Ishikawa (cell line): ENCODE measurements around the gene PCCA.

Experiments
- CEBPB ChIP-seq: IDR thresholded peaks from 2 replicates; pipeline ENCODE4 v1.6.1; 2012
- CREB1 ChIP-seq: IDR thresholded peaks from 2 replicates; pipeline ENCODE4 v1.6.1; 2012; ENCODE audit warnings: low read depth
- EGR1 ChIP-seq: IDR thresholded peaks from 2 replicates; pipeline ENCODE4 v1.6.1; 2012
- EP300 ChIP-seq: IDR thresholded peaks from 2 replicates; pipeline ENCODE4 v1.6.1; 2012; ENCODE audit warnings: borderline replicate concordance
- FOXM1 ChIP-seq: IDR thresholded peaks from 2 replicates; pipeline ENCODE4 v1.6.1; 2012; ENCODE audit warnings: low read depth, borderline replicate concordance
- NFIC ChIP-seq: IDR thresholded peaks from 2 replicates; pipeline ENCODE4 v1.6.1; 2012
- RAD21 ChIP-seq: IDR thresholded peaks from 2 replicates; pipeline ENCODE4 v1.6.1; 2012; ENCODE audit warnings: low read depth
- TAF1 ChIP-seq: IDR thresholded peaks from 2 replicates; pipeline ENCODE4 v1.6.1; 2012; ENCODE audit warnings: low read depth, mild to moderate bottlenecking
- TCF12 ChIP-seq: IDR thresholded peaks from 2 replicates; pipeline ENCODE4 v1.6.1; 2012; ENCODE audit warnings: low read depth
- TEAD4 ChIP-seq: IDR thresholded peaks from 2 replicates; pipeline ENCODE4 v1.6.1; 2012
- USF1 ChIP-seq: IDR thresholded peaks from 2 replicates; pipeline ENCODE4 v1.6.1; 2012
- YY1 ChIP-seq: IDR thresholded peaks from 2 replicates; pipeline ENCODE4 v1.6.1; 2012; ENCODE audit warnings: low read depth
- ZBTB7A ChIP-seq: IDR thresholded peaks from 2 replicates; pipeline ENCODE4 v1.6.1; 2012; ENCODE audit warnings: low read depth
- TF ChIP-seq, protein P1 (sequence below): IDR thresholded peaks from 2 replicates; pipeline ENCODE4 v1.6.1; 2012; ENCODE audit warnings: low read depth, mild to moderate bottlenecking
- TF ChIP-seq, protein P2 (sequence below): IDR thresholded peaks from 2 replicates; pipeline ENCODE4 v1.6.1; 2012

Gene PCCA

DNA sequence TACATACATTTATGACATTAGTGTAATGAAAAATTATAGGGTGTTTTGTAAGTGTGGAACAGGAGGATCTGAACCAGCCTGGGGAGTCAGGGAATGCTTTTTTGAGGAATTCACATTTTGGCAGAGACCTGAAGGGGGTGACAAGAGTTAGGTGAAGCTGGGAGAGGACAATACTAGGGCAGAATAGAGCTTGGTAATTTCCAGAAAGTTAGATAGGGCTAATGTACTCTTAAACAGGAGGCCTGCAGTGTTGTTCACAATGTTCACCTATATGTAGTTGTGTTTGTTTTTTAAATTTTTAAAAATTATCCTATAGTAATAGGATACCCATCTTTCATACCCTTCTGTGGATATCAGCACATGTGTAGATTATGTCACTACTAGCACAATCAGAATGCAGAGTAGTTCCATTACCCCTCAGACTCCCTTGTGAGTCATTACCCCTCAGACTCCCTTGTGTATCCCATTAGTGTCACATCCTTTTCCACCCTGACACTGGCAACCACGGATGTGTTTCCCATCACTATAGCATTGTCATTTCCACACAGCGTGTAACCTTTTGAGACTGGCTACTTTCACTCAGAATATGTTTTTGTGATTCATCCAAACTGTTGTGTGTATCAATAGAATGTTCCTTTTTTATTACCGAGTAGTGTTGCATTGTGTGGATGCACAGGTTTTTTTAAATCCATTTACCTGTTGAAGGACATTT, 43.1 kb downstream of the PCCA start:
- no peak for TF ChIP-seq TAF1
- TF ChIP-seq, protein P1, sequence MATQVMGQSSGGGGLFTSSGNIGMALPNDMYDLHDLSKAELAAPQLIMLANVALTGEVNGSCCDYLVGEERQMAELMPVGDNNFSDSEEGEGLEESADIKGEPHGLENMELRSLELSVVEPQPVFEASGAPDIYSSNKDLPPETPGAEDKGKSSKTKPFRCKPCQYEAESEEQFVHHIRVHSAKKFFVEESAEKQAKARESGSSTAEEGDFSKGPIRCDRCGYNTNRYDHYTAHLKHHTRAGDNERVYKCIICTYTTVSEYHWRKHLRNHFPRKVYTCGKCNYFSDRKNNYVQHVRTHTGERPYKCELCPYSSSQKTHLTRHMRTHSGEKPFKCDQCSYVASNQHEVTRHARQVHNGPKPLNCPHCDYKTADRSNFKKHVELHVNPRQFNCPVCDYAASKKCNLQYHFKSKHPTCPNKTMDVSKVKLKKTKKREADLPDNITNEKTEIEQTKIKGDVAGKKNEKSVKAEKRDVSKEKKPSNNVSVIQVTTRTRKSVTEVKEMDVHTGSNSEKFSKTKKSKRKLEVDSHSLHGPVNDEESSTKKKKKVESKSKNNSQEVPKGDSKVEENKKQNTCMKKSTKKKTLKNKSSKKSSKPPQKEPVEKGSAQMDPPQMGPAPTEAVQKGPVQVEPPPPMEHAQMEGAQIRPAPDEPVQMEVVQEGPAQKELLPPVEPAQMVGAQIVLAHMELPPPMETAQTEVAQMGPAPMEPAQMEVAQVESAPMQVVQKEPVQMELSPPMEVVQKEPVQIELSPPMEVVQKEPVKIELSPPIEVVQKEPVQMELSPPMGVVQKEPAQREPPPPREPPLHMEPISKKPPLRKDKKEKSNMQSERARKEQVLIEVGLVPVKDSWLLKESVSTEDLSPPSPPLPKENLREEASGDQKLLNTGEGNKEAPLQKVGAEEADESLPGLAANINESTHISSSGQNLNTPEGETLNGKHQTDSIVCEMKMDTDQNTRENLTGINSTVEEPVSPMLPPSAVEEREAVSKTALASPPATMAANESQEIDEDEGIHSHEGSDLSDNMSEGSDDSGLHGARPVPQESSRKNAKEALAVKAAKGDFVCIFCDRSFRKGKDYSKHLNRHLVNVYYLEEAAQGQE = no peak
- no peak for TF ChIP-seq TEAD4
- no peak for TF ChIP-seq CEBPB
- TF ChIP-seq RAD21 = no peak
- TF ChIP-seq EGR1 = no peak
- TF ChIP-seq FOXM1 = no peak

GRCh38 chr13:100138859-100139491, 50.1 kb downstream of the PCCA start:
- no peak for TF ChIP-seq EP300
- no peak for TF ChIP-seq USF1
- TF ChIP-seq RAD21 = no peak
- TF ChIP-seq FOXM1 = no peak
- no peak for TF ChIP-seq ZBTB7A
- TF ChIP-seq TEAD4 = no peak
- no peak for TF ChIP-seq EGR1
- TF ChIP-seq, protein P1 = no peak
- TF ChIP-seq, protein P2, sequence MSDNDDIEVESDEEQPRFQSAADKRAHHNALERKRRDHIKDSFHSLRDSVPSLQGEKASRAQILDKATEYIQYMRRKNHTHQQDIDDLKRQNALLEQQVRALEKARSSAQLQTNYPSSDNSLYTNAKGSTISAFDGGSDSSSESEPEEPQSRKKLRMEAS = no peak
- no peak for TF ChIP-seq CEBPB
- TF ChIP-seq NFIC = no peak
- no peak for TF ChIP-seq TAF1
- TF ChIP-seq TCF12 = no peak
- TF ChIP-seq CREB1 = no peak

- TF ChIP-seq, protein P1 = no peak
- TF ChIP-seq RAD21 (no peak), USF1 (no peak), TAF1 (no peak), TEAD4 (no peak), ZBTB7A (no peak), EP300 (no peak), FOXM1 (no peak), YY1 (no peak), CREB1 (no peak), EGR1 (no peak), TCF12 (no peak), CEBPB (no peak), NFIC (no peak)
- TF ChIP-seq, protein P2 = no peak
These were observed 50.9 kb downstream of the PCCA start for GRCh38 chr13:100139817-100140216.

- no peak for TF ChIP-seq FOXM1
- TF ChIP-seq TAF1 = no peak
- no peak for TF ChIP-seq USF1
- no peak for TF ChIP-seq RAD21
- no peak for TF ChIP-seq YY1
- TF ChIP-seq CEBPB = no peak
- no peak for TF ChIP-seq EP300
- TF ChIP-seq EGR1 = no peak
- TF ChIP-seq TCF12 = no peak
- TF ChIP-seq NFIC = no peak
- TF ChIP-seq, protein P1 = no peak
- TF ChIP-seq, protein P2 = no peak
- TF ChIP-seq ZBTB7A = no peak
- no peak for TF ChIP-seq CREB1
- TF ChIP-seq TEAD4 = no peak
These were observed 51.5 kb downstream of the PCCA start for GRCh38 chr13:100140441-100140840.
